COLO668 (cell line): ENCODE data around the gene BUB3.

Experiments used
- DNase-seq: peaks from one replicate; lab custom pipeline; 2025; ENCODE audit not compliant: unreplicated experiment; lab: John Stamatoyannopoulos, UW

Gene BUB3, protein sequence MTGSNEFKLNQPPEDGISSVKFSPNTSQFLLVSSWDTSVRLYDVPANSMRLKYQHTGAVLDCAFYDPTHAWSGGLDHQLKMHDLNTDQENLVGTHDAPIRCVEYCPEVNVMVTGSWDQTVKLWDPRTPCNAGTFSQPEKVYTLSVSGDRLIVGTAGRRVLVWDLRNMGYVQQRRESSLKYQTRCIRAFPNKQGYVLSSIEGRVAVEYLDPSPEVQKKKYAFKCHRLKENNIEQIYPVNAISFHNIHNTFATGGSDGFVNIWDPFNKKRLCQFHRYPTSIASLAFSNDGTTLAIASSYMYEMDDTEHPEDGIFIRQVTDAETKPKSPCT

DNA sequence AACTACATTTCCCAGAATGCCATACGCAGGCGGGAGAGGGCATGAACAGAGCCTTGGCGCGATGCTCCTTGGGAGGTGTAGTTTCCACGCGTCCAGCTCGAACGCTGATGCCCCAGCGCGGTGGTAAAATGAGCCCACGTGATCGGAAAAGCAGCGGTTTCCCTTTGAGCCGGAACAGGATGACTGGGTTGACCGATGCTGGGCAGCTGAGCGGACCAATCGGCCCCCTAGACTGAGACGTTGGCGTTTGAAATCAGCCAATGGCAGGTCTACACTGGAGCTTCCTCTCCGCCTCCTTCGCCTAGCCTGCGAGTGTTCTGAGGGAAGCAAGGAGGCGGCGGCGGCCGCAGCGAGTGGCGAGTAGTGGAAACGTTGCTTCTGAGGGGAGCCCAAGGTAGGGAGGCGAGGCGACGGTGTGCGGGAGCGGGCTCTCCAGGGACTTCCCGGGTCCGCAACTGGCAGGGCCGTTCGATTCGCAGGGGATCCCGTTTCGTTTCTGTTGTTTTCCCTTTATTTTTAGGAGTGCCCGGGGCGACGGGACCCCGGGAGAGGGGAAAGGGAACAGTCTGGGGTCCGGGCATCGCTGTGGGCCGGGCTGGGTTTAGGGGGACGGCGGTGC is at the start of gene BUB3:
TSS of gene BUB3 (plus strand) at position 311 of the 619 bp plus-strand sequence. CDS start 516 bp downstream, outside the sequence.
- DNase-seq: peak; percentile 93

DNA sequence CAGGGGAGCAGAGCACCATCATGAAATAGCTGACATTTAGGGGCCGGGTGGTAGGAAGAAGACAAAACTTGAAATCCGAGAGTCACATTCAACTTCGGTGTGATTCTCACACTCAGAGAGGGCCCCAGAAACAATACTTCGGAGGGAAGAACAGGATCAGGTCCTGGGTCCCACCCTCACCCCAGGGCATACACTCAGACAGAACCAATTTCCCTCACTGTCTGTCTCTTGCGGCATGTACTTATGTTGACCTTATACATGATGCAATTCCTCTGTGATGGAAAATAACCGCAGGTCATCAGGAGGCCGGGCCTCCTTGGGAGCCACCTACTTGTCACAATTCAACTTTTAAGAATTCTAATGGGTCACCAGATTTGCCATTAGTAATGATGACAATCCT is 44.7 kb upstream of the BUB3 start:
- DNase-seq: no peak

DNA sequence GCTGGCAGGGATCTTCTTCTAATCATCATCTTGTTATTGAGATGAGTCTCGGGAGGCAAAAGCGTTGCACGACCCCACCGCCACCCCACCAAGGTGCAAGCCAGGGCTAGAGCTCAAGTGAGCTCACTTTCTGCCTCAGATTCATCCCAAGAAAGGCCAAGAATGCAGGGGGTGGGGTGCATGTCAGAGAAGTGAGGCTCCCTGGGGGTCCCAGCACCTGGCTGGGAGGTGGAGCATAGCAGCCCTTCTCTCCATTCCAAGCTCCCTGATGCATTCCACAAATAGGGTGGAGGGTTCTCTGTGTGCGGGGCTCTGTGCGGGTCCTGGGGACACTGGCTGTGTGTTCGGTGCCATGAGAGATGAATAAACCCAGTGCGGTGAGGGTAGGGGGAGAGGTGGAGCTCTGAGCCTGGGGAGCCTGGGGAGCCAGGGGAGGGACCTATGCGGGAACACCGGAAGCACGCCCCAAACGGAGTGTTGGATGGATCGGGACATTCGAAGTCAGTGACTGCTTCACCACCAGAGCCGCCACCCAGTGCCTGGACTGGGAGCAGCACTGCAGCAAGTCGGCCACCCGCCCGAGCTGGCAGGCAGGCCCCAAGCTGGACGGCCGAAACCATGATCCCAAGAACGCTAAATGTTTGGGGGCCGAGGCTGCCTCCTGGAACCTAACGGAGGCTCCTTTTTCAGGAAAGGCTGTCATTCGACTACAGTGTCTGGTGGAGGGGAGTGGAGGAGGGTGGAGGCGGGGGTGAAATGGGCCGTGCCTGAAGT is 36.4 kb upstream of the BUB3 start:
- DNase-seq: no peak

DNA sequence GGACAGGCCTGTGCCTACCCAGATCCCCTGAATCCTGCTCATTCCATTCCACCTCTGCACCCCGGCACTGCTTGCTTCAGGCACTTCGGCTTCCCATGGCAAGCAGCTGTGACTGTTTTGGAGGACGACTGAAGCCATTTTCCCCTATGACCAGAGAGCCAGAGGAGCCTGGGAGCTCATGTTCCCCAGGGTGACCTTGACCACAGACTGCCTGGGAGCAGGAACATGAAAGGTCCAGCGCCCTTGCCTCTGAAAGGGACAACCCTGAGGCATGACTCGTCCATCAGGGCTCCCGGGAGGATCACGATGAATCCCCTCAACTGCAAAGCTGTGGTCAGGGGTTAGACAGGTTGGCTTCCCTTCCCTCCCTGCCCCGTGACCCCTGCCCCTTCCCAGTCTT is 35.1 kb upstream of the BUB3 start:
- no peak for DNase-seq

DNA sequence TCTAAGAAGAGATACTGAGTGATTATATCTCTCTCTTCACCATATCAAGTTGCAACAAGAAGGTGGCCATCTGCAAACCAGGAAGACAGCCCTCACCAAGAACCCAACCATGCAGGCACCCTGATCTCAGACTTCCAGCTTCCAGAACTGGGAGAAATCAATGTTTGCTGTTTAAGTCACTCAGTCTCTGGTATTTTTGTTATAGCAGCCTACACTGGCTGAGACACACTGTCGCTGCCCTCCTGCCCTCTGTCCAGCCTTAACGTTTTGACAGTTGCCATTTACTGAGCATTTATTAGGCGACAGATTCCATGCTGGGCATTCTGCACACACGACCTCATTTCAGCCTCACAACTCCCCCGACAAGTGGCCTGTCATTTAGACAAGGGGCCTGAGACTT is 28.0 kb upstream of the BUB3 start:
- no peak for DNase-seq

DNA sequence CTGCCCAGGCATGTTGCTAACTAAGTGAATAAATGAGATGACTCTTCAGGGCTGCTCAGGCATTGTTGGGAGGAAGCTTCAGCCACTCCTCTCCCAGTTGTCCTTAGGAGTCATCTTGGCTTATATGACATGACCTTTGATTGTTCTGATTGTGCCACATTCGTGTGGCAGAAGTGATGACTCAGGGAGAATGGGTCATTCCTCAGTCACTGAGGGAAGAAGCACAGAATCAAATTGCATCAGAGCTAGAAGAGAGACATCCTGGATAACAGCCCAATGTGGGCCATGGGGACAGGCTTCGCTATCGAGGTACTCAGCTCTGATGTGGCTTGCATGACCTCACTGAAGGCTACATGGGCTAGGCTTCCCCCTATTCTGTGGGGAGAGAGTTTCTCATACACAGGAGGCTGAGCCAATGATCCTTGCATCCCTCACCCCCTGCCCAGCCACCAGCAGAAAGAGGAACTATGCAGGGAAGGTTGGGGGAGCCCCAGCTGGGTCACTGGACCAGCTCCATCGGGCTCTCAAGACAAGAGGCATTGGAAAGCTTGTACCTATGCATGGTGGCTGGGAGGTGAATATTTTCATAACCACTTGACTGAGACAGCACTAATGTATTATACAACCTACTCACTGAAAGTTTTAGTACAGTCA is 24.5 kb upstream of the BUB3 start:
- DNase-seq: no peak

DNA sequence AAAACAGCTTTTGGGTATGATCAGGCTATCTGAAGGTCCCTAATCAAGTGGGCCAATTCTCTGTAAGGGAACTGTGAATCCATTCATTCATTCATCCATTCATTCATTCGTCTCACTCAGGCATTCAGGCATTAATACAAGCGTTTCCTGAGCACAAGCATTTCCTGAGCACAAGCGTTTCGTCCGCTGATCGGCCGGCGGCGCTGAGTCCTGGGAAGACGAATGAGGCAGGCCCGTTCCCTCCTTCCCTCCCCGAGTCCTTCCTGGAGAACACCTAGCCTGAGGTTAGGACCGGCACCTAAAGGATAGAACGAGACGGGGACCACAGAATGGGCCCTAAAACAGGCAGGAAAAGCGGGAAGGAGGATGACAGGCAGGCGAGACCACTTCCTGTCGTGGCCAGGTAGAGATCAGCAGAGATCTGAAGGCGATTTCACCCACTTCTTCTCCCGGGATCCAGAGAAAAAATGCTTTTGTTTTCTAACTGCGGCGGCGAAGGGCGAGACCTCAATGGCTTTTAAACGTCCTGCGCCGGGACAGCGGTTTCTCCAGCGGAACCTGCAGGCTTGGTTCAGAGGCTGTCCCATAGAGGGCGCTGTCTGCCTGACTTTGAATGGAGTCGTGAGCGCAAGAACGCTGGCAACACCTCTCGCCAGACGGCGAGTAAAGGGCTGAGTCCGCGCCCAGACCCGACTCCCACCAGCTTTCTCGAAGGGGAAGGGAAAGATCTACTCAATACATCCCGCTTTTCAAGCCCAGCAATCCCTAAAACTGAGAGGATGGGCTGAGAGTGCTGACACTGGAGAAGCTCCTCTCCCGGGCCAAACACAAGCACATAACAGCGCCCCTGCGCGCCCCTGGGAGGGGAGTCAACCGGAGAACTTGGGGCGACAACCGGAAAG is 21.4 kb upstream of the BUB3 start:
- peak; percentile 67 for DNase-seq

DNA sequence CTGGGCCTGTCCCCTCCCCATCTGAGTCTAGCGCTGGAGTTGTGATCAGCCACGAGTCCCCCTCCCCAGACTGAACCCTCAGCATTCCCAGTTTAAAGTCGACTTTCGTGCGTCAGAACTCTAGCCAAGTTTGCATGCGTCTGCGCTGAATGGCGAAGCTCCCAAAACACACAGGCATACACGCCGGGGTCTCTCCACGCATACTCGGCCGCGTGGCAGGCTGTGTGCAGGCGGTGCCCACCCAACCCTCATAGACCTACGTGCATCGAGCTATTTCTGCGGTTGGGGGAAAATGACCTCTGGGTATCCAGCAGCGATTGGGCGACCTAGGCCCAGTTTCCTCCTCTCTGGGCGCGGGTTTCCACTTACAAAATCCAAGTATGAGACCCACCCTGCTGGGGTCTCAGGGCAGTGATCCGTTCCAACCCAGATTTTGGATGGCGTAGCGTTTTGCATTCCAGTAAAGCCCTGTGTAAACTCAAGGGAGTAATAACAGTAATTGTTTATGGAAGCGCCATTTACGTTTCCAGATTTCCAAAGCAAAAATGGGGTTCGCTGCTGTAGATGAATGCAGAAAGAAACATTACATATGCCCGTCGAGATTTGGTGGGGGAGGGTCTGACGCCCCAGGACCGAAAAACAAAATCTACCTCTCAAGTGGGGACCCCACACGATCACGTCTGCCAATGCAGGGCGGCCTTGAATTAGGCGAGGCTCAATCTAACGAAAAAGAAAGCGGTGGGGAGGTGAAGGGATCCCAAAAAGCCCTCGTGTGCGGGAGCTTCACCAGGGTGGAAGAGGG is 20.5 kb upstream of the BUB3 start:
- no peak for DNase-seq

DNA sequence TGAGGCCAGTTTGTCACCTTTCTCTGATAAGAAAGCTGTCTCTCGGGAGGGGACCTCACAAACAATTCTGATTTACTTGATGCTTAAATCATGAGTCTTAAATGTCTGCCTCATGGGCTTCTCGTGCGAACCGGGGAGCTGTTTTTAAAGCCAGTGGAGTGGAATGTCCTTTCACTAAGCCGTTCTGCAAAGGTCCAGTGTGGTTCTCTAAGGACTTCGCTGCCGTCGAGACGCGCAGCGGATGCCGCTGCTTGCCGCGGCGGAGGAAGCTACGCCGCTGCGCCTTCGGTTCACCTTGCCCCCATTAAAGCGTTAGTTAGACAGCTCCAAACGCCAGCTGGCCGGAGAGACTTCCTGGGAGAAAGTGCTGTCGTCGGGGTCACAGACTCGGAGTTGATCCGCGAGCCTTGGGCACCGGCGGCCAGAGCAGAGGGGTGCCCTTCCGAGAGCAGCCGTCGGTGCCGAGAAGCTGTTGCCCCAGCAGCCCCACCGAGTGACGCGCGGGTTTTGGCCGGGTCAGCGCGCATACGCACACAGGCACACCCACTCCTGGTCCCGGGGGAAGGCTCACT is 19.8 kb upstream of the BUB3 start:
- no peak for DNase-seq

DNA sequence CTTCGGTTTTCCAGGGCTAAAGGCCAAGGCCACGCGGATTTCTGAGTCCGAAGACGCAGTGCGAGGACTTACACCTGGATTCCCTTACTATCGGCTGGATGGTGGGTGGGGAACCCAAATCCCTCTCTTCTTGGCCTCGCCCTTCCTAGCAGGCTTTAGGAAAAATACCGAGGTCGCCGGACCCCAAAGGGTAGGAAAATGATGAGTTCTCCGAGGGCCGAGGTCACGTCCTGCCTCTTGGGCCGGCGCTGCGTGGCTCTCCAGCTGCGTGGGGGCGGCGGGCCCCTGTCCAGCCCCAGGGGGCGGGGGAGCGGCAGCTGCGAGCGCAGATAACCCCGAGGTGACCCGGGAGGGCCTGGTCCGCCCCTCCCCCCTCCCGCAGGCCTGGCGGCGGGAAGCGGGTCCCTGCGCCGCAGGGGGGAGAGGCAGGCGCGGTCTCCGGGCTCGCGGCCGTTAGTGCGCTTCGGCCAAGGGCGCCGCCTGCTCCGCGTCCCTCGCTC is 19.2 kb upstream of the BUB3 start:
- peak; percentile 17 for DNase-seq

DNA sequence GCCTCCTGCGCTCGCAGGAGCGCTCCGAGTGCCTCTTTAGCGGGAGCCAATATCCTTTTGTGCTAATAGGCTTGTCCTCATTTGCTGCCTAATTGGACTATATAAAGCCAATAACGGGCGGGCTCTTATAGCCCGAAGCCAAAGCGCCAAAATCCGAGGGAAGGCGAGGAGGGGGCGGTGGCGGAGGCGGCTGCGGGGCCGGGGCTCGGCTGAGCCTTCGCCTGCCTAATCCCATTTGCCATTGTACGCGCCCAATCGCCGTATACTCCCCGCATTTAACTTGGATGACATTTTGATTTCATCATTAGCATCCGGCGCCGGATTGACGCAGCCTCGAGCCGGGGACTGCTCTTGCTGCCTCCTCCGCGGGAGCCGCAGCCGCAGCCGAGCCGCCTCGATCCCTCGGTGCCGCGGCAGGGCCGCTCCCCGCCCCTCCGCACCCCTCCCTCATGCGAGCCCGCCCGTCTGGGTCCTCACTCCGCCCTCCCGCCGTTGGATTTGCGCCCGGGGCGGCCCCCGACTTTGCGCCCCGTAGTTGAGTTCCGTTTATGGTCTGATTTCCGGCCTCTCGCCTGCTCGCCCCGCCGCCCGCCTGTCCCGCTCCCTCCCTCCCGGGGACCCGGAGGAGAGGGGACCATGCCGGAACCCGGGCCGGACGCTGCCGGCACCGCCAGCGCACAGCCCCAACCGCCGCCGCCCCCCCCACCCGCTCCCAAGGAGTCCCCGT is 18.6 kb upstream of the BUB3 start, which contains the start of gene HMX3:
TSS of gene HMX3 (plus strand) at position 556 of the 727 bp plus-strand sequence. CDS start at position 637, 81 bp downstream.
- peak; percentile 24 for DNase-seq

DNA sequence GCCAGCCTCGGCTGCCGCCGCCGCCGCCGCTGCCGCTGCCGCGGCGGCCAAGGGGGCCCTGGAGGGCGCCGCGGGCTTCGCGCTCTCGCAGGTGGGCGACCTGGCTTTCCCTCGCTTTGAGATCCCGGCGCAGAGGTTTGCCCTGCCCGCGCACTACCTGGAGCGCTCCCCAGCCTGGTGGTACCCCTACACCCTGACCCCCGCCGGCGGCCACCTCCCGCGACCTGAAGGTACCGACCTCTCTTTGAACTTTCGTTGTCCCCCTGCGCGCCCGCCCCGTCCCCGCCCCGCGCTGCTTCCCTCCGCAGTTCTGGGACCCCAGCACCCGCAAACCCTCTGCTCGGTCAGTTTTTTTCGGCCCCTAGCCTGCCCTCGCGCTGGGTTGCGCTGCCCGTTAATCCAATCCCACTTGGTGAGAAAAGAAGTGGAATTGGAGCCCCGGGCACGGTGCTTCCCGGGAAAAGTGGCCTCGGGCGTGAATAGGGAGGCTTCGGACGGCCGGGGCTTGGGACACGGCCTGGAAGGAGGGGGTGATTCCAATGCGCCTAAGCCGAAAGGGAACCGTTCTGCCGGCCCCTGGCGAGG is 17.9 kb upstream of the BUB3 start:
- DNase-seq: no peak

DNA sequence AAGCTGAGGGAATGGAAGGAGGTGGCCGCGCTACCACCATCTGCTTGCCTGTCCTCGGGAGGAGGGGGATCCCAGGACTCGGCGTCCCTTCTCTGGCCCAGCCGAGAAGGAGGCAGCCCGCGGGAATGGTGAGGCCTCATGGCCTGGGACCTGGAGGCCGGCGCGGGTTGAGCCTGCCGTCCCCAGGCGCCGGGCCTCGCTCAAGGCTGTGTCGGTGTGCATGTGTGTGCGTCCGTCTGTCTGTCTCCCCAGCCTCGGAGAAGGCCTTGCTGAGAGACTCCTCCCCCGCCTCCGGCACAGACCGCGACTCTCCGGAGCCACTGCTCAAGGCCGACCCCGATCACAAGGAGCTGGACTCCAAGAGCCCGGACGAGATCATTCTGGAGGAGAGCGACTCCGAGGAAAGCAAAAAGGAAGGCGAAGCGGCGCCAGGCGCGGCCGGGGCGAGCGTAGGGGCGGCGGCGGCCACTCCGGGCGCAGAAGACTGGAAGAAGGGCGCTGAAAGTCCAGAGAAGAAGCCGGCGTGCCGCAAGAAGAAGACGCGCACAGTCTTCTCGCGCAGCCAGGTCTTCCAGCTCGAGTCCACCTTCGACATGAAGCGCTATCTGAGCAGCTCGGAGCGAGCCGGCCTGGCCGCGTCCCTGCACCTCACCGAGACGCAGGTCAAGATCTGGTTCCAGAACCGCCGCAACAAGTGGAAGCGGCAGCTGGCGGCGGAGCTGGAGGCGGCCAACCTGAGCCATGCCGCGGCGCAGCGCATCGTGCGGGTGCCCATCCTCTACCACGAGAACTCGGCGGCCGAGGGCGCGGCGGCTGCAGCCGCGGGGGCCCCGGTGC is 17.2 kb upstream of the BUB3 start:
- peak; percentile 25 for DNase-seq

DNA sequence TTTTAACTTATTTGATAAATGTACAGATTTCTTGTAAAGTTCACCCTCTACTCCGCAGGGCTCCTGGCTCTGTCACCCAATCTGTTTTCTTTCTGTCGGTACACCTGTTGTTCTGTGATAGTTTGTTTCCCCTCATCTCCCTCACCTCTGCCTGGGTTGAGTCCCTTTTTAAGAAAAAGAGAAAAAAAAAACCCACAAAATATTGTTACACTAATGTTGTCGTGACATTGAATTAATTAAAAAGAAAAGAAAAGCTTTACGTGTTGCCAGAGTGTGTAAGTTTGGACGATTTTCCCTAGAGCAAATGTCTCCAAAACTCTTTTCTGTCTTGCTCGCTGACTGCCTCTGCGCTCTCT is 15.1 kb upstream of the BUB3 start:
- DNase-seq: no peak

DNA sequence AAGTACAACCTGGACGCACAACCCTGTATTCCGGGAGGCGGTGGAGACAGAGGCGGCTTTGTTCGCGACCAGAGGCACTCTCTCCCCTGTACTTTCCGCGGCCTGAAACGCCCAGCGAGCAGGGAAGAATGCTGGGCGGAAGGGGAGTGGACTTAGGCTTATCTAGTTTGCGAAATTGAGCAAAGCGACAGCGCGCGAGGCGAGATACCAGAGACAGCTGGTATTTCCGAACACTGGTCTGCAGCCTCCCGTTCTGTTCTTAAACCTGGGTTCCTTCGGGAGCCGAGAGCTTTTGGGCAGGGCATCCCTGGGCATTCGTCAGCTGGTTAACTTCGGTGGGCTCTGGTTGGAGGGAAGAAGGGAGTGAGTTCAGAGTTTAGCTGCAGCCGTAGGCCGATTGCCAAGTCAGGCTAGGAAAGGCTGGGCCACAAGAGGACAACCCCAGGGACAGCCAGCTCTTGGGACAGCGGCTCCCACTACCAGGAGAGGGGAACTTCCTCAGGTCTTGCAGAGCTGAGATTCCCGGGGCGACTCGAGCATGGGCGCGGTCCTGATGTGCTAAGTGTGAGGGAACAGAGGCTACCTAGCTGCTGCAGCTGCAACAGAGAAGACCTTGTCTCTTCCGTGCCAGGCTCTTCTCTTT is 14.6 kb upstream of the BUB3 start:
- no peak for DNase-seq

DNA sequence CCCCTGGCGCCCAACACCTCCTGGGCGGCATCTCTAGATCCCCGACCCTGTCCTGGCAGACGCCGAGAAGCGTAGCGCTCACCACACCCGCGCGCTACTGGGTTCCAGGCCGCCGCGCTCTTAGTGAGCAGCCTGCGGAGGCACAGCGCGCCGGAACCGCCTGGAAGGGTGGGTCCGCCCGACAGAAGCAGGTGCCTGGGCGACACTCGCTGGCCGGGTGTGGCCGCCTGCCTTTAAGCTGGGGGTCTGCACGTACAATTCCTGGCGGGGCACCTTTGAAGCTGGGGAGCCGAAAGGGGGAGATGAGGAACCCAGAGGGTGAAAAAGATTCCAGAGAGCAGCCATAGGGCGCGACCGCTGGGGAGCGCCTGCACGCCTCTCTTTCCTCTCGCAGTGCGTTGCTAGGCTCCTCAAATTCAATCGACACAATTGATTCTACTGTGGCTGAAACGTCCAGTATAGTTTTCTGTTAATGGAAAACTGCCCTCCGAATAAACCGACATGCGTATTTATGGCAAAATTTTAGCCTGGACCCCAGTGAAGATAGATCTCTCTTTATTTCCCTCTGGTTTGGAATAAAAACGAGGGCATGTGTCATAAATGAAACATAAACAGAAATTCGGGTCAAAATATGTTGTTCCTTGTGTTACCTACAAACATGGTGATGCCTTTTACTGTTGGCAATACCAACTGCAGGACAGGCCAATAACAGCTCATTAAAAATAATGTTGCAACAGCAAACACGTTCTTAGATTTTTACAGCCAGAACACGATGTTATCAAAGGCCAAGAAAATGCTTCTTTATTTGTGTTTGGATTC is 13.8 kb upstream of the BUB3 start:
- DNase-seq: peak; percentile 32
